ENCODE measurements around the gene FGFR3. TPM values are rescaled to one million over a fixed set of nuclear protein-coding genes. Genes with fewer than 3 reads are reported as not detected.

FGFR3 gene
- total RNA-seq, 1 donor from 2014 or later: 6.4 TPM

DNA sequence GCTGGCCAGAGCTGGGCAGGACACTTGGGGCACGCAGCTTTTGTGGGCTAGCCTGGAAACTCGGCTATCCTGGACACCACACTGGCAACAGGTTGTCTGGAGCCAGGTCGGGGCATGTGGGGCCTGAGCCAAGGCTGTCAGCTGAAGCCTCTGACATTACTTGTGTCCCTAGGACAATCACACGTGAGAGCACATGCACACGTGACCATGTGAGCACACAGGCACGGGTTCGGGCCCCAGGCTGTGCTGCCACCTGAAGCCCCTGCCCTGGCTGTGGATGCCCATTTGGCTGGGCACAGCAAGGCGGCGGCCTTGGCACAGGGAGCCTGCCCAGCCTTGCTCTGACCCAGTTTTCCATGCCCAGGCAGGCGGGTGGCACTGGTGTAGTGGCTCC lies 8.7 kb upstream of the FGFR3 start:
- DNase-seq (ENCODE audit: extremely low spot score, unreplicated experiment): no peak
- H3K9me3 Mint-ChIP-seq (ENCODE audit: unreplicated experiment): no peaks in the 10 kb centered on the region
- no peak overlapping the region for H3K27ac Mint-ChIP-seq (ENCODE audit: unreplicated experiment)
- no peaks in the 10 kb centered on the region for H3K36me3 Mint-ChIP-seq (ENCODE audit: unreplicated experiment)
- peaks cover 12% of the 10 kb centered on the region for H3K4me1 Mint-ChIP-seq (ENCODE audit: unreplicated experiment)
- H3K4me3 Mint-ChIP-seq (ENCODE audit: unreplicated experiment): no peak overlapping the region
- TF ChIP-seq, protein P1, sequence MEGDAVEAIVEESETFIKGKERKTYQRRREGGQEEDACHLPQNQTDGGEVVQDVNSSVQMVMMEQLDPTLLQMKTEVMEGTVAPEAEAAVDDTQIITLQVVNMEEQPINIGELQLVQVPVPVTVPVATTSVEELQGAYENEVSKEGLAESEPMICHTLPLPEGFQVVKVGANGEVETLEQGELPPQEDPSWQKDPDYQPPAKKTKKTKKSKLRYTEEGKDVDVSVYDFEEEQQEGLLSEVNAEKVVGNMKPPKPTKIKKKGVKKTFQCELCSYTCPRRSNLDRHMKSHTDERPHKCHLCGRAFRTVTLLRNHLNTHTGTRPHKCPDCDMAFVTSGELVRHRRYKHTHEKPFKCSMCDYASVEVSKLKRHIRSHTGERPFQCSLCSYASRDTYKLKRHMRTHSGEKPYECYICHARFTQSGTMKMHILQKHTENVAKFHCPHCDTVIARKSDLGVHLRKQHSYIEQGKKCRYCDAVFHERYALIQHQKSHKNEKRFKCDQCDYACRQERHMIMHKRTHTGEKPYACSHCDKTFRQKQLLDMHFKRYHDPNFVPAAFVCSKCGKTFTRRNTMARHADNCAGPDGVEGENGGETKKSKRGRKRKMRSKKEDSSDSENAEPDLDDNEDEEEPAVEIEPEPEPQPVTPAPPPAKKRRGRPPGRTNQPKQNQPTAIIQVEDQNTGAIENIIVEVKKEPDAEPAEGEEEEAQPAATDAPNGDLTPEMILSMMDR (IDR thresholded peaks at IDR 0.05): no peak
- no peaks in the 10 kb centered on the region for H3K27me3 Mint-ChIP-seq (ENCODE audit: unreplicated experiment)

DNA sequence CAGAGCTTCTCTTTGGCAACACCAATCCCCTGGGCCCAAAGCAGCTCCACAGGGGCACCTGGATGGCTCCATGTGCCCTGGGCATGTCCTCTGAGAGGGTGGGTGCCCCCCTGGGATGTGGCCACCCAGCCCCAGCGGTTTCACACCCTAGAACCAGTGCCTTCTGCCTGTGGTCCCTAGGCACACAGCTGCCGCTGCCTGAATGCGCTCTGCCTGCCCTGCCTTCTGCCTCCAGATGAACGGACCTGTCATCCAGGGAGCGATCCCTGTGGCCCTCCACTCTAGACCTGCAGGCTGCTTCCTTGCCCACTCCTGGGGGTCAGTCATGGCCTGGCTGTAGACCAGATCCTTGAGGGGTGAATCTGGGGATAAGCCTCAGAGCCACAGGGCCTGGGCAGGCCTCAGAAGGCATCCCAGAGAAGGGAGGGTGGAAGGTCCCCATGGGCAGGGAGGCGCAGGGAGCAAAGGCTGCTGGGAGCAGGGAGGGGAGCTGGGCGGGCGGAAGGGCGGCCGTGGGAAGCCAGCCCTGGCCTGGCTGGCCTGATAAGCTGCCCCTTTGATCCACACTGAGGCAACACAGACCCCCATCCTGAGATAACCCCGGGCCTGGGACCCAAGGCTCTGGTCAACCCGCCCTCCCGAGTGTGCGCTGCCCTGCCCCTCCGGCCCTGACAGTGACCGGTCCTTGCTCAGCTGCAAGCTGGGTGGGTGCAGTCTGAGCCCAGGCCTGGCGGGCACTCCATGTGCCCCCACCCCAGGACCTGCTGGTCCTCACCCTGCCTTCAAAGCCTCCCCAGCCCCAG lies 8.1 kb upstream of the FGFR3 start:
- Mint-ChIP-seq H3K36me3 (ENCODE audit: unreplicated experiment) (no peaks in the 10 kb centered on the region), H3K27ac (ENCODE audit: unreplicated experiment) (no peak overlapping the region), H3K4me3 (ENCODE audit: unreplicated experiment) (no peak overlapping the region), H3K4me1 (ENCODE audit: unreplicated experiment) (peaks cover 12% of the 10 kb centered on the region), H3K9me3 (ENCODE audit: unreplicated experiment) (no peaks in the 10 kb centered on the region), H3K27me3 (ENCODE audit: unreplicated experiment) (no peaks in the 10 kb centered on the region)
- TF ChIP-seq, protein P1 (IDR thresholded peaks at IDR 0.05): no peak
- DNase-seq (ENCODE audit: extremely low spot score, unreplicated experiment): no peak

- Mint-ChIP-seq H3K9me3 (ENCODE audit: unreplicated experiment) (no peaks in the 10 kb centered on the region), H3K36me3 (ENCODE audit: unreplicated experiment) (no peaks in the 10 kb centered on the region), H3K4me3 (ENCODE audit: unreplicated experiment) (no peak overlapping the region), H3K27ac (ENCODE audit: unreplicated experiment) (no peak overlapping the region), H3K27me3 (ENCODE audit: unreplicated experiment) (no peaks in the 10 kb centered on the region), H3K4me1 (ENCODE audit: unreplicated experiment) (peaks cover 12% of the 10 kb centered on the region)
- DNase-seq (ENCODE audit: extremely low spot score, unreplicated experiment): no peak
- TF ChIP-seq, protein P1 (IDR thresholded peaks at IDR 0.05): no peak
Measured at GRCh38 chr4:1785592-1785991, 7.5 kb upstream of the FGFR3 start.

- H3K36me3 Mint-ChIP-seq (ENCODE audit: unreplicated experiment): no peaks in the 10 kb centered on the region
- no peaks in the 10 kb centered on the region for H3K9me3 Mint-ChIP-seq (ENCODE audit: unreplicated experiment)
- H3K4me3 Mint-ChIP-seq (ENCODE audit: unreplicated experiment): no peak overlapping the region
- H3K27ac Mint-ChIP-seq (ENCODE audit: unreplicated experiment): no peak overlapping the region
- H3K4me1 Mint-ChIP-seq (ENCODE audit: unreplicated experiment): peaks cover 12% of the 10 kb centered on the region
- no peaks in the 10 kb centered on the region for H3K27me3 Mint-ChIP-seq (ENCODE audit: unreplicated experiment)
- TF ChIP-seq, protein P1 (IDR thresholded peaks at IDR 0.05): no peak
- DNase-seq (ENCODE audit: extremely low spot score, unreplicated experiment): no peak
Measured at GRCh38 chr4:1786544-1787362, 6.3 kb upstream of the FGFR3 start.
